Liver (tissue), 9 donors: ENCODE results near the gene VWA7. TPM values are rescaled to one million over a fixed set of nuclear protein-coding genes. Genes with fewer than 3 reads are reported as not detected.

ENCODE experiments used
- DNase-seq: peaks from one replicate; pipeline ENCODE4 v3.0.0-alpha.2; 2017; ENCODE audit warnings: low spot score
- H3K27ac ChIP-seq, 2 donors: one replicate each; pipeline ENCODE4 v1.7.0; 2013; ENCODE audit warnings: inconsistent platforms in 2 of 2, low read length in 2 of 2, control low read depth in 1 of 2, low read depth in 1 of 2, mild to moderate bottlenecking in 1 of 2
- H3K27me3 ChIP-seq, 4 donors: one replicate each; pipeline versions ENCODE4 v1.6.1 to v1.7.0; 2013; ENCODE audit warnings: low read length in 3 of 4, inconsistent platforms in 1 of 4, mild to moderate bottlenecking in 1 of 4, moderate library complexity in 1 of 4; ENCODE audit not compliant: control insufficient read depth in 4 of 4, insufficient read depth in 4 of 4
- H3K36me3 ChIP-seq, 4 donors: one replicate each; pipeline versions ENCODE4 v1.6.1 to v1.7.0; 2013; ENCODE audit warnings: low read length in 3 of 4, mild to moderate bottlenecking in 3 of 4, low read depth in 1 of 4, moderate library complexity in 1 of 4; ENCODE audit not compliant: control insufficient read depth in 4 of 4, insufficient read depth in 3 of 4
- H3K4me1 ChIP-seq, 4 donors: one replicate each; pipeline versions ENCODE4 v1.6.1 to v1.7.0; 2013; ENCODE audit warnings: low read length in 3 of 4, mild to moderate bottlenecking in 3 of 4, moderate library complexity in 1 of 4; ENCODE audit not compliant: control insufficient read depth in 4 of 4, insufficient read depth in 4 of 4
- H3K4me3 ChIP-seq, 3 donors: one replicate each; pipeline versions ENCODE4 v1.6.1 to v1.7.0; 2013; ENCODE audit warnings: low read length in 3 of 3, control low read depth in 1 of 3, low read depth in 1 of 3, mild to moderate bottlenecking in 1 of 3
- H3K9ac ChIP-seq, 2 donors: one replicate each; pipeline ENCODE4 v1.7.0; 2013; ENCODE audit warnings: low read length in 2 of 2, mild to moderate bottlenecking in 2 of 2, moderate library complexity in 2 of 2, control low read depth in 1 of 2, low read depth in 1 of 2
- H3K9me3 ChIP-seq, 4 donors: one replicate each; pipeline versions ENCODE4 v1.6.1 to v1.7.0; 2013; ENCODE audit warnings: low read length in 3 of 4; ENCODE audit not compliant: control insufficient read depth in 4 of 4
- ATF3 ChIP-seq: IDR thresholded peaks from 2 replicates; pipeline ENCODE4 v1.6.1; 2016; ENCODE audit warnings: antibody characterized with exemption
- CTCF ChIP-seq: fragments of 150-350 bp; IDR thresholded peaks from 2 replicates; pipeline ENCODE4 v1.5.1; 2017; ENCODE audit warnings: improper control_type of control experiment, low read depth, low read length; ENCODE audit not compliant: missing input control
- EGR1 ChIP-seq, 2 donors: IDR thresholded peaks; 2 replicates each; pipeline ENCODE4 v1.6.1; 2016 to 2018; ENCODE audit warnings: antibody characterized with exemption in 2 of 2, low read depth in 2 of 2
- HNF4A ChIP-seq, 2 donors: conservative IDR thresholded peaks; 2 replicates each; pipeline ENCODE4 v1.6.1; 2016; ENCODE audit warnings: antibody characterized with exemption in 2 of 2, mild to moderate bottlenecking in 2 of 2
- HNF4G ChIP-seq: IDR thresholded peaks from 2 replicates; pipeline ENCODE4 v1.6.1; 2016; ENCODE audit warnings: antibody characterized with exemption
- JUND ChIP-seq, 2 donors: IDR thresholded peaks; 2 replicates each; pipeline ENCODE4 v1.6.1; 2016; ENCODE audit warnings: antibody characterized with exemption in 2 of 2
- NR2F2 ChIP-seq: IDR thresholded peaks from 2 replicates; pipeline ENCODE4 v1.6.1; 2016; ENCODE audit warnings: antibody characterized with exemption
- RAD21 ChIP-seq, 2 donors: IDR thresholded peaks; 2 replicates each; pipeline ENCODE4 v1.6.1; 2016; ENCODE audit warnings: antibody characterized with exemption in 2 of 2, mild to moderate bottlenecking in 2 of 2
- SP1 ChIP-seq: IDR thresholded peaks from 2 replicates; pipeline ENCODE4 v1.6.1; 2018; ENCODE audit warnings: antibody characterized with exemption, mild to moderate bottlenecking
- YY1 ChIP-seq: IDR thresholded peaks from 2 replicates; pipeline ENCODE4 v1.6.1; 2016; ENCODE audit warnings: antibody characterized with exemption, mild to moderate bottlenecking
- WGBS: extraction: QIAGEN DNeasy Blood & Tissue Kit; methylation state at CpG from one replicate; pipeline ENCODE4 v1.1.7; 2013; 5-methylcytosine and 5-hydroxymethylcytosine counted together
- polyA plus RNA-seq, 2 donors: library from polyadenylated mRNA; stranded (reverse) in 1 of 2; unstranded in 1 of 2; fragments of 200-250 nt in 1 of 2; fragments of >200 nt in 1 of 2; fragmentation: Nextera tagmentation in 1 of 2; extraction: Ambion mirVana in 1 of 2; gene quantifications; one replicate each; pipeline versions ENCODE4 v1.2.1 to v1.2.3, GENCODE V29; 2013 to 2015
- total RNA-seq, 2 donors: library from RNA; depleted of rRNA; stranded (reverse); fragments of >200 nt; gene quantifications; one replicate each; pipeline ENCODE4 v1.2.3, GENCODE V29; 2014
- TF ChIP-seq, protein P1 (sequence below): IDR thresholded peaks from 2 replicates; pipeline ENCODE4 v1.6.1; 2016; ENCODE audit warnings: antibody characterized with exemption
- TF ChIP-seq, protein P2 (sequence below): IDR thresholded peaks from 2 replicates; pipeline ENCODE4 v1.6.1; 2016; ENCODE audit warnings: antibody characterized with exemption
- TF ChIP-seq, protein P3 (sequence below): IDR thresholded peaks from 2 replicates; pipeline ENCODE4 v1.6.1; 2016; ENCODE audit warnings: antibody characterized with exemption, mild to moderate bottlenecking
- donor health status: healthy.
- donor health status: healthy.
- donor health status: healthy.
- donor health status: healthy.
- donor health status: healthy.

Gene VWA7
- total and polyA plus RNA-seq, 4 donors = 0.17 to 2.0 (median 0.92) TPM

DNA sequence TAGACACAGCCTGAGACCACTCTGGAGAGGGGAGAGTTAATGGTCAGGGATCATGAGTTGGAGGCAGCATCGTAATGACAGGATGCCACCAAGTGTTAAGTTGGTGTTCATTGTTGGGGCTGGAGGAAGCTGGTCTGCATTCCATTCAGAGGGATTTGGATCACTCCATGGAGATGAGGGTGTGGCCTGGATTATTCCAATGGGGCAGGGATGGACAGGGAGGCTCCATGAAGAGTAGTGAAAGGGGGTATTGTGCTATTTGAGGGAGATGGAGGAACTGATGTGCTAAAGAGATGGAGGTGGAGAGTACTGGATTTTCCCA, 13.5 kb downstream of the VWA7 start:
- Histone ChIP-seq H3K36me3 (no peaks in the 10 kb centered on the region), H3K9me3 (no peaks in the 10 kb centered on the region), H3K27me3 (no peaks in the 10 kb centered on the region), H3K27ac (no peak overlapping the region), H3K4me1 (no peaks in the 10 kb centered on the region), H3K4me3 (no peak overlapping the region), H3K9ac (no peak overlapping the region)
- no peak for DNase-seq
- WGBS = 40% methylated on average over 1 of the region's 1 CpG
- TF ChIP-seq JUND (IDR thresholded peaks at IDR 0.05) (no peak), HNF4G (no peak), EGR1 (IDR thresholded peaks at IDR 0.05; ENCODE audit: low read depth in 2 of 2) (no peak)
- TF ChIP-seq, protein P1, sequence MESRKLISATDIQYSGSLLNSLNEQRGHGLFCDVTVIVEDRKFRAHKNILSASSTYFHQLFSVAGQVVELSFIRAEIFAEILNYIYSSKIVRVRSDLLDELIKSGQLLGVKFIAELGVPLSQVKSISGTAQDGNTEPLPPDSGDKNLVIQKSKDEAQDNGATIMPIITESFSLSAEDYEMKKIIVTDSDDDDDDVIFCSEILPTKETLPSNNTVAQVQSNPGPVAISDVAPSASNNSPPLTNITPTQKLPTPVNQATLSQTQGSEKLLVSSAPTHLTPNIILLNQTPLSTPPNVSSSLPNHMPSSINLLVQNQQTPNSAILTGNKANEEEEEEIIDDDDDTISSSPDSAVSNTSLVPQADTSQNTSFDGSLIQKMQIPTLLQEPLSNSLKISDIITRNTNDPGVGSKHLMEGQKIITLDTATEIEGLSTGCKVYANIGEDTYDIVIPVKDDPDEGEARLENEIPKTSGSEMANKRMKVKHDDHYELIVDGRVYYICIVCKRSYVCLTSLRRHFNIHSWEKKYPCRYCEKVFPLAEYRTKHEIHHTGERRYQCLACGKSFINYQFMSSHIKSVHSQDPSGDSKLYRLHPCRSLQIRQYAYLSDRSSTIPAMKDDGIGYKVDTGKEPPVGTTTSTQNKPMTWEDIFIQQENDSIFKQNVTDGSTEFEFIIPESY = no peak

GRCh38 chr6:31762878-31763618, 14.1 kb downstream of the VWA7 start:
- 83% methylated on average over 8 of the region's 8 CpGs for WGBS
- no peaks in the 10 kb centered on the region for H3K36me3 ChIP-seq
- no peak for DNase-seq
- no peak overlapping the region for H3K27ac ChIP-seq
- H3K4me1 ChIP-seq = no peaks in the 10 kb centered on the region
- TF ChIP-seq HNF4G (no peak), HNF4A (conservative IDR thresholded peaks at IDR 0.05) (no peak), YY1 (no peak)
- H3K9me3 ChIP-seq = no peaks in the 10 kb centered on the region
- H3K27me3 ChIP-seq = no peaks in the 10 kb centered on the region
- no peak overlapping the region for H3K4me3 ChIP-seq
- H3K9ac ChIP-seq = no peak overlapping the region

GRCh38 chr6:31762356-31762755, 14.8 kb downstream of the VWA7 start, which contains the start of gene SAPCD1:
Gene SAPCD1, plus strand, starts transcription at chr6:31762656. Its CDS starts 399 bp downstream, at chr6:31763055.
- TF ChIP-seq NR2F2 (no peak), HNF4A (conservative IDR thresholded peaks at IDR 0.05) (no peak), YY1 (no peak), ATF3 (no peak), EGR1 (IDR thresholded peaks at IDR 0.05; ENCODE audit: low read depth in 2 of 2) (no peak), SP1 (no peak), JUND (IDR thresholded peaks at IDR 0.05) (no peak), CTCF (no peak), RAD21 (IDR thresholded peaks at IDR 0.05) (no peak), HNF4G (no peak)
- TF ChIP-seq, protein P2, sequence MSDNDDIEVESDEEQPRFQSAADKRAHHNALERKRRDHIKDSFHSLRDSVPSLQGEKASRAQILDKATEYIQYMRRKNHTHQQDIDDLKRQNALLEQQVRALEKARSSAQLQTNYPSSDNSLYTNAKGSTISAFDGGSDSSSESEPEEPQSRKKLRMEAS = no peak
- TF ChIP-seq, protein P1 = no peak
- TF ChIP-seq, protein P3, sequence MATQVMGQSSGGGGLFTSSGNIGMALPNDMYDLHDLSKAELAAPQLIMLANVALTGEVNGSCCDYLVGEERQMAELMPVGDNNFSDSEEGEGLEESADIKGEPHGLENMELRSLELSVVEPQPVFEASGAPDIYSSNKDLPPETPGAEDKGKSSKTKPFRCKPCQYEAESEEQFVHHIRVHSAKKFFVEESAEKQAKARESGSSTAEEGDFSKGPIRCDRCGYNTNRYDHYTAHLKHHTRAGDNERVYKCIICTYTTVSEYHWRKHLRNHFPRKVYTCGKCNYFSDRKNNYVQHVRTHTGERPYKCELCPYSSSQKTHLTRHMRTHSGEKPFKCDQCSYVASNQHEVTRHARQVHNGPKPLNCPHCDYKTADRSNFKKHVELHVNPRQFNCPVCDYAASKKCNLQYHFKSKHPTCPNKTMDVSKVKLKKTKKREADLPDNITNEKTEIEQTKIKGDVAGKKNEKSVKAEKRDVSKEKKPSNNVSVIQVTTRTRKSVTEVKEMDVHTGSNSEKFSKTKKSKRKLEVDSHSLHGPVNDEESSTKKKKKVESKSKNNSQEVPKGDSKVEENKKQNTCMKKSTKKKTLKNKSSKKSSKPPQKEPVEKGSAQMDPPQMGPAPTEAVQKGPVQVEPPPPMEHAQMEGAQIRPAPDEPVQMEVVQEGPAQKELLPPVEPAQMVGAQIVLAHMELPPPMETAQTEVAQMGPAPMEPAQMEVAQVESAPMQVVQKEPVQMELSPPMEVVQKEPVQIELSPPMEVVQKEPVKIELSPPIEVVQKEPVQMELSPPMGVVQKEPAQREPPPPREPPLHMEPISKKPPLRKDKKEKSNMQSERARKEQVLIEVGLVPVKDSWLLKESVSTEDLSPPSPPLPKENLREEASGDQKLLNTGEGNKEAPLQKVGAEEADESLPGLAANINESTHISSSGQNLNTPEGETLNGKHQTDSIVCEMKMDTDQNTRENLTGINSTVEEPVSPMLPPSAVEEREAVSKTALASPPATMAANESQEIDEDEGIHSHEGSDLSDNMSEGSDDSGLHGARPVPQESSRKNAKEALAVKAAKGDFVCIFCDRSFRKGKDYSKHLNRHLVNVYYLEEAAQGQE = no peak
- no peak within 1 kb of the TSS for H3K4me3 ChIP-seq
- no peaks in the 10 kb centered on the region for H3K9me3 ChIP-seq
- WGBS = 84% methylated on average over 4 of the region's 4 CpGs
- no peaks in the 10 kb centered on the region for H3K27me3 ChIP-seq
- H3K36me3 ChIP-seq = no peaks in the 10 kb centered on the region
- H3K27ac ChIP-seq = no peak within 1 kb of the TSS
- DNase-seq = no peak
- H3K4me1 ChIP-seq = no peaks in the 10 kb centered on the region
- no peak within 1 kb of the TSS for H3K9ac ChIP-seq
